OCI-LY7 (cell line): ENCODE results near the gene CCSER2.
"Not testable (repeated sequence)": the region's sequence is repeated elsewhere in the genome, so short reads cannot be mapped to it uniquely, and the experiment has no call there.

ENCODE experiments used
- EZH2phosphoT487 ChIP-seq: fragments of 200-600 bp; sonication (generic); IDR thresholded peaks from 2 replicates; pipeline ENCODE4 v1.6.1; 2018; ENCODE audit warnings: low read depth, borderline replicate concordance, mild to moderate bottlenecking, mixed run types, antibody characterized with exemption, low read length, moderate library complexity, mixed read lengths
- TF ChIP-seq, protein P1 (sequence below): fragments of 200-600 bp; sonication (generic); conservative IDR thresholded peaks from 2 replicates; pipeline ENCODE4 v1.5.1; 2014; ENCODE audit warnings: mild to moderate bottlenecking, antibody characterized with exemption, low read length, moderate library complexity, mixed read lengths

DNA sequence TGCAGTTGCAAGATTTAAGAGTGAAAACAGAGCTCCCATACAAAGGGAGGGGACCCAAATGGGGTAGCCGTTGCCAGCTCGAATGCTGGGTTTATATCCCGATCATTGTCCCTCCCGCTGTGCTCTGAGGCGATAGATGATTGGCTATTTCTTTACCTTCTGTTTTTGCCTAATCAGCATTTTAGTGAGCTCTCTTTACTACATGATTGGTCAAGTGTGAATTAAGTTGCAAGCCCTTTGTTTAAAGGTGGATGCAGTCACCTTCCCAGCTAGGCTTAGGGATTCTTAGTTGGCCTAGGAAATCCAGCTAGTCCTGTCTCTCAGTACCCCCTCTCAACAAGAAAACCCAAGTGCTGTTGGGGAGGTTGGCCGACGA lies 197.4 kb downstream of the CCSER2 start:
- TF ChIP-seq, protein P1, sequence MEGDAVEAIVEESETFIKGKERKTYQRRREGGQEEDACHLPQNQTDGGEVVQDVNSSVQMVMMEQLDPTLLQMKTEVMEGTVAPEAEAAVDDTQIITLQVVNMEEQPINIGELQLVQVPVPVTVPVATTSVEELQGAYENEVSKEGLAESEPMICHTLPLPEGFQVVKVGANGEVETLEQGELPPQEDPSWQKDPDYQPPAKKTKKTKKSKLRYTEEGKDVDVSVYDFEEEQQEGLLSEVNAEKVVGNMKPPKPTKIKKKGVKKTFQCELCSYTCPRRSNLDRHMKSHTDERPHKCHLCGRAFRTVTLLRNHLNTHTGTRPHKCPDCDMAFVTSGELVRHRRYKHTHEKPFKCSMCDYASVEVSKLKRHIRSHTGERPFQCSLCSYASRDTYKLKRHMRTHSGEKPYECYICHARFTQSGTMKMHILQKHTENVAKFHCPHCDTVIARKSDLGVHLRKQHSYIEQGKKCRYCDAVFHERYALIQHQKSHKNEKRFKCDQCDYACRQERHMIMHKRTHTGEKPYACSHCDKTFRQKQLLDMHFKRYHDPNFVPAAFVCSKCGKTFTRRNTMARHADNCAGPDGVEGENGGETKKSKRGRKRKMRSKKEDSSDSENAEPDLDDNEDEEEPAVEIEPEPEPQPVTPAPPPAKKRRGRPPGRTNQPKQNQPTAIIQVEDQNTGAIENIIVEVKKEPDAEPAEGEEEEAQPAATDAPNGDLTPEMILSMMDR: not testable (repeated sequence)
- not testable (repeated sequence) for TF ChIP-seq EZH2phosphoT487
